Hypothalamus (tissue), 51 donors: ENCODE data around the gene SAMD4B.

Experiments used
- DNase-seq, 51 donors: peaks; one replicate each; lab custom pipeline; 2025; lab: John Stamatoyannopoulos, UW

The SAMD4B gene

DNA sequence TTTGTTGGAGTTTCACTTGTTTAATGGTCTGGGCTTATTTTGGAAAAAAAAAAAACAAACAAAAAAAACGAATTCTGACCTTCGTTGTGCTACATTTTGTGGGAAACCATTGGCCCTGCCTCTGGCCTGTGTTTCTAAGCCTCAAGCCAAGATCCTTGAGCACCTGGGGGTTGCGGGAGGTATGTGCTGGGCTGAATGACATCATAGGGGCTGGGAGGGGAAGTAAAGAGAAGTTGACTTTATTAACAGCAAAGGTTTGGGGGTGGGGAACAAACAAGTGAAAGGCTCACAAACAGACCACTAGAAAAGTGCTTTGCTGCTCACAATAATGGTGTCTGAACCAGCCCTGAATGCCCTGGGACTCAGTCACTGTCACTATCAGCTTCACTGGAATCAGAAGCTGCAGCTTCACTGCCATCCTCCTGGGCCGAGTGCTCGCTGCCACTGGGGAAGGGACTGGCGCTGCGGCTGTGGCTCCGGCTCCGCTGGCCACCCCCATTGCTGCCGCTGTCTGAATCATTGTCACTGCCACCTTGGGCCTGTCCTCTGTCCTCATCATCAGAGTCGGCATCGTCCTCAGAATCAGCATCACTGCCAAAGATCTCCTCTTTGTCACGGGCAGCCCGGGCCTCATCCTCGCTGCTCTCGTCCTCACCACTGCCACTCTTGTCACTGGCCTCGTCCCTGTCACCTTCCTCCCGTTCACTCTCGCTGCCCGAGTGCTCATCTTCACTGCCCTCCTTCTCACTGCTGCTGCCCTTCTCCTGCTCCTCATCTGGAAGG is 43.6 kb downstream of the SAMD4B start:
- DNase-seq, result no peak

DNA sequence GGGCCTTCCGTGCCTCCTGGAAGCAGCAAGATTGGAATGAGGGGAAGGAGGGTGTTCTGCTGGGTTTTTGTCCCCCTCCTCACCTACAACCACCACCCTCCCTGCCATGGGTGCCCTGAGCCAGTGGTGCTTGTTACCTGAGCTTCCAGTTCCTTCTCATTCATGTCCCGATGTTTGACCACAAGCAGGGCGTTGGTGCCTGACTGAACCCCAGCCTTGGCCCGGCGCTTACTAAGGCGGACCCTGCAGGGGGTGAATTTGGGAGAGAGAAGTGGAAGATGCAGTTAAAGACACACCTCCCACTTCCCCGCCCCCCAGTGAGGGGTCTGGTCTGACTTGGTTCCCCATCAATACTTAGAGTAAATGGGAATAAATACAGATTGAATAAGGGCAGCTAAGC is 44.3 kb downstream of the SAMD4B start:
- no peak for DNase-seq

DNA sequence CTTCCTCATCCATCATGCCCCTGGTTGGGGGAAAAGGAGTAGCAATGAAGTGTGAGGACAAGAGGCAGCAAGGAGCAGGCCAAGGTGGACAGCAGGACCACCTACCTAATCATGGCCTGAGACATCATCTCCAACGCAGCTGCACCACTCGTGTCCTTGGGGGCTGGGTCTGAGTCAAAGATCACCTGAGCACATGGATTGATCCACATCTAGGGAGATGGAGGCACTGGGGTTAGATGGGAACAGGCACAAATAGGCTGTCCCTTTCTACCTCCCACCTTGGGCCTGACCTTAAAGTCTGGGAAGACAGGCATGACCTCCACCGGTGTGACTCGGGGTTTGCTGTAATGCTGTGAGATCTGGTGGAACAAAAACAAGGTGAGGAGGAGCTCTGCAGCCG is 46.4 kb downstream of the SAMD4B start:
- no peak for DNase-seq

DNA sequence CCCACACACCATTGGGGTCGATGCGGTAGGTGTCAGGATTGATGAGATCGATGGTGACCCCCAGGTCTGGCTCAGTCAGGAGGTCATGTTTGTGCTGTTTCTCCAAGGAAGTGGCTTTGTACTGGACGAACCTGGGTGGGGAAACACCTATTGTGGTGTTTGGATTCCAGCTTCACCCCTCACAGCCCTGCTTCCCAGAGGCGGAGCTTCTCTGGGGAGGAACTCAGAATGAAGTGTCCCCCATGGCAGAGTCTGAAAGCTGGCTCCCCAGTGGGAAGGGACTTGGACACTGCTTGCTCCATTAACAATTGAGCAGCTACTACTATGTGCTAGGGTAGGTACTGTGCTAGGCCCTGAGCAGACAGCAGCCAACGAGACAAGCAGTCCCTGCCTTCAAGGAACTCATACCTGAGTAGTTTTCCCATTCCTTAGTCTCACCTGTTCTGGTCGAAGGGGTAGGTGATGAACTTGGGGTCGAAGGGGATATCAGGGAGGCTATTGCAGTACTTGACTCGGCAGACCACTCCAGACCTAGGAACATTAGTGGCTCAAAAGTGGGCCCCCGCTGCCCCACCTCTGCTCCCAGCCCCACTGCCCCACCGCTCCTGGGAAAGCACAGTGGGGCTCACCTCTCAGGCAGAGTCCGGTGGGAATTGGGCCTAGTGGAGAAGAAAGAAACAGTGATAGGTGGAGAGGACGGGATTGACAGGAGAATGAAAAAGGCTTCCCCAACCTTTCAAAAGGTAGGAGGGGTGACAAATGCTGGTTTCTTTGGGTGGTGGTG is 47.6 kb downstream of the SAMD4B start:
- no peak for DNase-seq

DNA sequence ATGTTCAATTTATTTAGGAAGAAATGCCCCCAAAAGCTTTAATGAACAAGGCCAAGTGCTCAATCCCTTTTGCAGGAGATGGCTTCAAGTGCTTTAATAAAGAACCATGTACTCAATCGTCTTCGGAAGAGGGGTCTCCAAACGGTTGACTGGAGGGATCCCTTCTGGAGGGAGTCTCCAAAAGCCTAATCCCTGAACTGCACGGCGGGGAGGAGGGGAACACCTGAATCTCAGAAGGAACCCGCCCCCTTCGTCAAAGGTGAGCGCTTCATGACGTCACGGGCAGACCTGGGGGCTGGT is 48.2 kb downstream of the SAMD4B start:
- DNase-seq, result no peak

DNA sequence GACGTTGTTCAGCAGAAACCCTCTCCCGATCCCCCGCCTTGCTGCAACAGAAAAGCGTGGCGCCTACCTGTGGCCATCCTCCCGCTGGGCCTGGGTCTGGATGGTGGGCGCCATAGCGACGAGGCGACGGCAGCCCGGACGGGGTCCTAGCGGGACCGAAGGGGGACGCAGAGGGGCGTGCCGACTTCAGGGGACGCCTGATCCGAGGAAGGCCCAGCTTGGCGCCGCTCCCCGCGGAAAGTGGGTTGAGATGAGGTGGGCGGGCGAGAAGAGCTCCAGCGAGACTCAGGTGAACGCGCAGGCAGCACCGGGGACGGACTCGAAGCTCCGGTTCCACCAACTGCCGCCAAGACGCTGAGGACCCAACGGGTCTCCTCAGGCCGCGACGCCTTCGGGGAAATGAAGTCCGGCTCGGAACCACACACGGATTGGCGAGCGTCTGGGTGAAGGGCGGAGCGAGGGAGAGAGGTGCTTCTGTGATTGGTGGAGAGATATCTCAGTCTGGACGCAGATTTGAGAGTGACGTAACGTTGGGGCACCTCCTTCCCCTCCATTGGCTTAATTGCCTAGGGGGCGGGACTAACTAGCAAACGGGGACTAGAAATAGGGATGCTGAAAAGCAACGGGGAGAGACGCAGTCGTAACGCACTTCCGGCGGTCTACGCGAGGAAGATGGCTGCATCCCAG is 48.7 kb downstream of the SAMD4B start, which contains the start of the genes MED29 and PAF1:
Gene MED29 (plus strand): TSS at position 628 of the 687 bp plus-strand sequence. CDS start 45 bp downstream, at position 673.
Gene PAF1 (minus strand): TSS at position 356 of the 687 bp plus-strand sequence. CDS start 242 bp downstream, at position 114.
- peak; percentile 49 to 100 (median 95) for DNase-seq

DNA sequence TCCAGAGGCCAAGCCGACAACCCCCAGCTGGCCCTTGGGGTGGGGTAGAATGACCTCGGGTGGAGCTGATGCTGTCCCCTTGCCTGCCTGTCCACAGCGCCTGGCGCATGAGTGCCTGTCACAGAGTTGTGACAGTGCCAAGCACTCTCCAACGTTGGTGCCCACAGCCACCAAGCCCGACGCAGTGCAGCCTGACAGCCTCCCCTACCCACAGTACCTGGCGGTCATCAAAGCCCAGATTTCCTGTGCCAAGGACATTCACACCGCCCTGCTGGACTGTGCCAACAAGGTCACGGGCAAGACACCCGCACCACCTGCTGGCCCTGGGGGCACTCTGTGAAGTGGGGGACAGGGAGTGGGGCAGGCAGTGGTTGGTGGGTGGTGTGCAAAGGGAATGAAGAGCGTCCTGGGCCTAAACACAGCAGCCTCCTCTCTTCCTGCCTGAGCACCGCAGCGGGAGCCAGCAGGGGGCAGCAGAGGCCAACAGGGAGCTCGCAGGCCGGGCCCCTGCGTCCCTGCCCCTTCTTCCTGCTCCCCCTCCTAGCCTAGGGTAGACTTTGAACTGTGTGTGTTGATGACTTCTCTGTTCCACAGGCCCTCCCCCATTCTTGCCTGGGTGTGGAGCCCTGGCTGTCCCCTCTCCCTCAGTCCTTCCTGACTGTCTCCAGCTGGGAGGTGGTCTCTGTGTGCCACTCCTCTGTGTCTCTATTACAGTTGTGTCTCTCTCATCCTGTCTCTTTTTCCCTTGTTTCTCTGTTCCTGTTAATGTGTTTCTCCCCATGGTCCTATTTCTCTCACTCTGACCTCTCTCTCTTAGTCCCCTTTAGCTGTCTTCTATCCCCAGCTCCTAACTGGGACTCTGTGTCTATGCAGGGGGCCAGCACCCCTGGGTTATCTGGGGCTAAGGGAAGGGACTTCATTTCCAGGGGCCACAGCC is 55.4 kb downstream of the SAMD4B start:
- peak in 49 of 51 donors; percentile 13 to 87 (median 67) for DNase-seq

DNA sequence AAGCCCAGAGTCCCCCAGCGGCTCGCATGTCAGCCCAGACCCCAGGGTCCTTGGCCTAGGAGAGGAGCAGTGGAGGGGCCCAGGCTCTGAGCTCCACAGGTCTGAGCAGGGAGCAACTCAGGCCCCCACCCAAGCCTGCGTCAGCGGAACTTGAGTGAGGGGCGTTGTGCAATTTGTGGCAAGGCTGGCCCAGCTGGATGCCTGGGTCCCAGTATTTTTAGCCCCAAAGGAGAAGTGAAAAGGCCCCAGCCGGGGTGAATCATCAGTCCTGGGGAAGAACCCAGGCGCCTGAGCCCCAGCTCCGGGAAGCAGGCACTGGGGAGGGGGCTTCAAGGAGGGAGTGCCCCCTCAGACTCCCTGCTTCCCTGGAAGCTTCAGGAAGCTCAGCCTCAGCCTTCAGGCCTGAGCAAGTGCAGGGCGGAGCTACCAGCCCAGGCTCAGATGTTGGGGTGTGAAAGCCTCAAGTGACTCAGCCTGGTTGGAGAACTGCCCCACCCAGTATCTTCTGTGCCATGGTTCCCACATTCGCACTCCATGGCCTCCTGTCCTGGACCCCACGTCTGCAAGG is 56.2 kb downstream of the SAMD4B start:
- DNase-seq, result peak in 26 of 51 donors; percentile 10 to 60 (median 28)

DNA sequence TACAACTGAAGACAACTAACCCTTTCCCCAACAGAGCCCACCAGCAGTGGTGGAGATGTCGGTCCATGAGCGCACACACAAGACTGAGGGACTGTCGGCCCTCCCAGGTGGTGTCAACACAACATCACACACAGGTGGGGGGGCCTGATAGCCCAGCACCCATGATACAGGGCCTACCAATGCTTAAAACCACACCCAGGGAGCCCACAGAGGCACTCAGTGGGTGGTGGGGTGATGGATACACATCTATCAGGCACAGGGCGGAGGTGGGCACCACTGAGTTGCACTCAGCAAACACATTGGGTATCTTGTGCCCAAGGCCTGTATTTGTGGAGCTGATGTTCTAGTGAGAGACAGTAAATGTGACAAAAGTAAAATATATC is 57.4 kb downstream of the SAMD4B start:
- no peak for DNase-seq

DNA sequence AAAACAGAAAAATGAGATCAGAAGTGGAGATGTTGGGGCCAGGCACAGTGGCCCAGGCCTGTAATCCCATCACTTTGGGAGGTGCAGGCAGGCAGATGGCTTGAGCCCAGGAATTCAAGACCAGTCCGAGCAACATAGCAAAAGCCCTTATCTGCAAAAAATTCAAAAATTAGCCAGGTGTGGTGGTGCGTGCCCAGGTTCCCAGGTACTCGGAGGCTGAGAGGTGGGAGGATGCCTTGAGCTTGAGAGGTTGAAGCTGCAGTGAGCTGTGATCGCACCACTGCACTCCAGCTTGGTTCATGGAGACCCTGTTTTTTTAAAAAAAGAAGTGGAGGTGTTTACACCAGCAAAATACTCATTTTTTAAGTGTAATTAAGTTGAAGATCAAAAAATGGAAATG is 57.8 kb downstream of the SAMD4B start:
- DNase-seq, result no peak

DNA sequence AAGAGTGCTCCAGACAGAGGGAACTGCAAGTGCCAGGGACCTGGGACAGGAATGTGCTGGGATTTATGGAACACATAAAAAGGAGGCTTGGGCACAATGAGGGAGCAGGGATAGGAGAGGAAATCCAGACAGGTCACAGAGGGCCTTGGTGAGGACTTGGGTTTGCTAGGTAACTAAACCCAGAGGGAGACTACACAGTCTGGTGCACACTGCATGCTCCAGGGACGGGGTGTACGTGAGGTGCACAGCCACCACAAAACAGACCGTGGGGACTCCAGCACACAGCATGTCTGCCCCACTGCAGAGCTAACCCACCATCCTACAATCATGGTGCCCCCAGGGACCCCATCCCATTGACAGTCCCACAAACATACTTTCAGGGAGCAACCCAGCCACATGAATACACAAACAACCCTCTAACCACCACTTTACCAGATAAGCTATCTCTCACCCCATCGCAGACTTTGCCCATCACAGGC is 58.9 kb downstream of the SAMD4B start:
- DNase-seq, result no peak

DNA sequence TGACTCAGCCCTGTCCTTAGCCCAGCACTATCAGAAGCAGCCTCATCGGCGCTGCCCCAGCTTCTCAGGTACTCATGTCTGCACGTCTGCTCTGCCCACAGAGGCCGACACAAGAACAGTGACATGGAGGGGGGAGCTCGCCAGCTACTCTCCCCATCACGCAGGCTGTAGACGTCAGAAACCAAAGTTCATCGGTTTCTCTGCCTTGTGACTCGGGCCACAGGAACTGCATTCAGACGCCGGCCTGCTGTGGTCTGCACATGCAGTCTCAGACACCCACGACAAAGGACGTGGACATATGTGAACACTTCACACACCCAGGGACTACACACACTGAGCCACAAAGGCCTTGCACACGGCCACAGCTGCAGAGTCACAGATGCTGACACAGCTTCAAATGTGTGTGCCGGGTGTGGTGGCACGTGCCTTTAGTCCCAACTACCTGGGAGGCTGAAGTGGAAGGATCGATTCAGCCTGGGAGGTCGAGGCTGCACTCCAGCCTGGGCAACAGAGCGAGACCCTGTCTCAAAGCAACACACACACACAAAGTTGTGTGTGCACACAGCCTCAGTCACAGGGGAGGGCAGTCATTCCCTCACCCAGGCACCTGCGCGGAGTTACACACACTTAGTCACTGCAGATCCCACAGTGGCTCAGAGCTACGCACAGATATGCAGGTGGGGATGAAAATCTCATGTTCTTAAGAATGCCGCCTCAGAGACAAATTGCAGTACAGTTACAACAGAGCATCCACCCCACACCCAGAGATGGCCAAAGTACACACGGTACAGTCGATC is 59.5 kb downstream of the SAMD4B start:
- DNase-seq, result peak in 11 of 51 donors; percentile 11 to 83 (median 24)

DNA sequence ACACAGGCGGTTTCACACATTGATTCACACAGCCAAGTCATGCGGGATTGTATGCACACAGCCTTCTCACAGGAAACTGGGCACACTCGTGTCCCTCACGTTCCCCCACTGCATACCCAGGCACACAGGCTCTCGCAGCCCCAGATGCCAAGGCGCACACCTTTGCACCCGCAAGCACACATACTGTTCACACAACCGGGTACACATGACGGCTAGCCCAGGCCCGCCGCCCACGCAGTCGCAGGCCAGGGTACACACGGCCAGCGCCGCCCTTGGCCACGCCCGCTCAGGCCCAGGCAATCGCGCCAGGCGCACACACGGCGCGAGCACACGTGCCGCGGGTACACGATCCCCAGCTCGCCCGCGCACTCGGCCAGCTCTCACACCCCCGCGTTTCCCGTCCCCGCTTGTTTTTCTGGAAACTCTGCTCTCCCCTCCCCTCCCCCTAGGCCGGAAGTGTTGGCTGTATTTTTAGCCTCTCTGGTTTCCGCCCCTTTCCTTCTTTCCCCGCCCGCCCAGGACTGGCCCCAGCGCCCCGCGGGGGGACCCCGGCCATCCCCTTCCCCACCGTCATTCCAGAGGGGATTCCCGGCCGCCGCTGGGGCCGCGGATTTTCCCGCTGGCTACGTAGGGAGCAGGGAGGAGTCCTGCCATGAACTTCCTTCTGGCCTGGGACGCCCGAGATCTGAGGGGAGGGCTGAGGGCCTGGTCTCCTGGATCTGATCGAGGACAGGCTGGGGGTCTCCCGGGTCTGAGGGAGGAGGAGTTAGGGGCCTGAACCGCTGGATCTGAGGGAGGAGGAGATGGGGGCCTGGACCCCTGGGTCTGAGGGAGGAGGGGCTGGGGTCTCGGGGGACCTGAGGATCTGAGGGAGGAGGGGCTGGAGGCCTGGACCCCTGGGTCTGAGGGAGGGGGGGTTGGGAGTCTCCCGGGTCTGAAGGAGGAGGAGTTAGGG is 60.4 kb downstream of the SAMD4B start:
- peak in 50 of 51 donors; percentile 18 to 83 (median 58) for DNase-seq

DNA sequence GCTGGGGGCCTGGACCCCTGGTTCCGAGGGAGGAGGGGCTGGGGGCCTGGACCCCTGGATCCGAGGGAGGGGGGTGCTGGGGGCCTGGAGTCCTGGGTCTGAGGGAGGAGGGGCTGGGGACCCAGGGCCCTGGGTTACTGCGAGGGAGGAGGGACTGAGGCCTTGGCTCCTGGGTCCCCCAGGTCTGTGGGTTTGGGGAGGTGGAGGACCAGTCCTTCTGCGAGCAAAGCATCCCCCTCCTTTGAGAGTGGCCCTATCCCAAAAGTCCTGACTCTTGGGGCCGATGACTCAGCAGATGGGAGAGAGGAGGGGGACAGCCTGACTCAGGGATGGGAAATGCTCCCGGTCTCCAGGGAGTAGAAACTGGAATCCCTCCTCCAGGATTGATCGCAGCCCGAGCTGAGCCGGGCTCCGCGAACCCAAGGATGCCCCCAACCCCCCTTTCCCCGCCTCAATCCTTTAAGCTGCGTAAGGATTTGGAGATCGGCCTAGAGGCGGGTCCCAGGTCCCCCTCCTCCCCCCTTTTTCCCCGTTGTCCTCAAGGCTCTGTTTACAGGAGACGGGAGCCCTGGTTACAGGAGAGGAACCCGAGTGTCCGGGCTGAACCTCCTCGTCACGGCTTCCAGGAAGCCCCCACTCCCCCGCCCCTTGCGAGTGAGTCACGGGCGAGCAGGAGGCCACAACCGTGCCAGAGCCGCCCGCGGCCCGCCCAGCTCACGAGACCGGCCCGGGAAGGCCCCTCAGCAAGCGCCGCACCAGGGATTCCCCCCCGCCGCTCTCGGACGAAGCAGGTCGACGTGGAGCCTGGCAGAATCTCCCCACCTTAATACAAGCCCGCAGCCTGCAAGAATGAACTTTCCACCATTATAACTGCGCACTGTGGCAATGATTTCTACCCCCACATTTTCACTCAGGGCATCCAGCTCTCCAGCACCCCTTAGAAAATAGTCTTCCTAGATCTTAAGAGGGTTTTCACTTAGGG is 61.4 kb downstream of the SAMD4B start:
- DNase-seq, result peak in 47 of 51 donors; percentile 30 to 97 (median 76)

DNA sequence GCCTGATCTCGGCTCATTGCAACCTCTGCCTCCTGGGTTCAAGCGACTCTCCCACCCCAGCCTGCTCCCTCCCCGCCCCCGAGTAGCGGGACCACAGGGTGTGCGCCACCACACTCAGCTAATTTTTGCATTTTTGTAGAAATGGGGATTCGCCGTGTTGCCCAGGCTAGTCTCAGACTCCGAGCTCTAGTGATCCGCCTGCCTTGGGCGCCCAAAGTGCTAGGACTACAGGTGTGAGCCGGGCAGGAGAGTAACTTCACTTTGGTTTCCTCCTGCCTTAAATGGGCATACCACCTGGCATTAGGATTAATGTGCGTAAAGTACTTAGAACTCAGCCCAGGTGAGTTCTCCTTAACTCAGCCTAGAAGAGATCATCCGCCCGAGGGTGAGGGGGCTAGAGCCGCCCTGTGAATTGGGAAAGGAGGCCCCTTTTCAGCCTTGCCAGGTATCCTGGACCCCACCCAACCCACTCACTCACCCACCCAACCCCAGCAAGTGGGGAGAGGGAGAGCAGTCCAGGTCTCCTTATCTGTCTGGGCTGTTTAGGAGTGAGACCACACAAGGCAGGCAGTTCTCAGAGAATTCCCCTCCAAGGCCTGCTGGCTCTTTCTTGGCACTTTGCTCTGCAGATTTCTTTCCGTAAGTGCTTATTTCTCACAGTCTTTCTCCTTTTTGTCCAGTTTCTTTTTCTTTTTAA is 63.2 kb downstream of the SAMD4B start:
- no peak for DNase-seq
